ENCODE data around the gene ZFYVE28.

DNA sequence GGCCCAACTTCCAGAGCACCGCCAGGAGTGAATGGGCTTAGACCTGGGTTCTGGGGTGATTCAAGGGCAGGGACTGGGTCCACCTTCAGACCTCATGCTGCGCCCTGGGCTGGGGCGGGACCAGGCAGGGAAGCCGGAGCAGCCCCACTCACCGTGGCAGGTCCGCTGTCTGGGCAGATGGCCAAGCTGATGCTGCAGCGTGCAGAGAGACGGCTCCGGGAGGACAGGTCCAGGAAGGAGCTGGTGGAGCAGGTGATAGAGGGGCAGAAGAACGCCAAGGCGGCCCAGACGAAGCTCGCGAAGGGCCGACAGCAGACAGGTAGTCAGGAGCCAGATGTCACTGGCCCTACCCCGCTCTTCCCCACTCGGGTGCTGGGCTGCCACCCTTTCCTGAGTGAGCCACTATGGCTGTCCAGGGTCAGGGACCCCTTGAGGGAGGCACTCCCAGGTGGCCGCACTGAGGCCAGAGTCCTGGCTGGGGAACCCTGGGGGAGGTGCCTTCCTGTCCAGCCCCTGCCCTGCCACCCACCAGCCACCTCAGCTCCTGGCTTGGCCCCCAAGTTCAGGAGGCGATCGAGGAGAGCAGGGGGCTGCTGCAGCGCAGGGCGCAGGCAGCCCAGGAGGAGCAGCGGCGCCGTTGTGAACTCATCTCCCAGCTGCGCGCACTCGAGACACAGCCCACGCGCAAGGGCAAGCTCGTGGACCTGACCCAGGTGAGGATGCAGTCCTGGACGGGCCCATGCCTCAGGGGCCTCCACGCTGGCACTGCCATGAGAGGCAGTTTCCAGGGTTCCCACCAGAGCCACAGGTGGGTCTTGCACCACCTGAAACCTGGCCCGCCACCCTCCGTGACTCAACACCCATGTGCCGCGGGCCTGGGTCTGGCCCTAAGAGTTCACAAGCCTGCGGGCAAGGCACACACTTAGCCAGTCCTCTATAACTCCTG lies 40.4 kb upstream of the ZFYVE28 start:
- TF ChIP-seq POLR2A (IDR thresholded peaks at IDR 0.05), result no peak
- TF ChIP-seq, protein P1, sequence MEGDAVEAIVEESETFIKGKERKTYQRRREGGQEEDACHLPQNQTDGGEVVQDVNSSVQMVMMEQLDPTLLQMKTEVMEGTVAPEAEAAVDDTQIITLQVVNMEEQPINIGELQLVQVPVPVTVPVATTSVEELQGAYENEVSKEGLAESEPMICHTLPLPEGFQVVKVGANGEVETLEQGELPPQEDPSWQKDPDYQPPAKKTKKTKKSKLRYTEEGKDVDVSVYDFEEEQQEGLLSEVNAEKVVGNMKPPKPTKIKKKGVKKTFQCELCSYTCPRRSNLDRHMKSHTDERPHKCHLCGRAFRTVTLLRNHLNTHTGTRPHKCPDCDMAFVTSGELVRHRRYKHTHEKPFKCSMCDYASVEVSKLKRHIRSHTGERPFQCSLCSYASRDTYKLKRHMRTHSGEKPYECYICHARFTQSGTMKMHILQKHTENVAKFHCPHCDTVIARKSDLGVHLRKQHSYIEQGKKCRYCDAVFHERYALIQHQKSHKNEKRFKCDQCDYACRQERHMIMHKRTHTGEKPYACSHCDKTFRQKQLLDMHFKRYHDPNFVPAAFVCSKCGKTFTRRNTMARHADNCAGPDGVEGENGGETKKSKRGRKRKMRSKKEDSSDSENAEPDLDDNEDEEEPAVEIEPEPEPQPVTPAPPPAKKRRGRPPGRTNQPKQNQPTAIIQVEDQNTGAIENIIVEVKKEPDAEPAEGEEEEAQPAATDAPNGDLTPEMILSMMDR (IDR thresholded peaks at IDR 0.05), result no peak
- no peak for TF ChIP-seq POLR2AphosphoS5 (IDR thresholded peaks at IDR 0.05)
